ENCODE measurements around the gene MSI2.

GRCh38 chr17:57335195-57335792 lies 79.0 kb downstream of the MSI2 start:
- TF ChIP-seq POLR2AphosphoS5 (IDR thresholded peaks at IDR 0.05; ENCODE audit: low read depth) (no peak), EZH2 (IDR thresholded peaks at IDR 0.05; ENCODE audit: low read depth, unreplicated experiment) (no peak), EZH2phosphoT487 (IDR thresholded peaks at IDR 0.05; ENCODE audit: unreplicated experiment) (no peak)
- TF ChIP-seq, protein P1, sequence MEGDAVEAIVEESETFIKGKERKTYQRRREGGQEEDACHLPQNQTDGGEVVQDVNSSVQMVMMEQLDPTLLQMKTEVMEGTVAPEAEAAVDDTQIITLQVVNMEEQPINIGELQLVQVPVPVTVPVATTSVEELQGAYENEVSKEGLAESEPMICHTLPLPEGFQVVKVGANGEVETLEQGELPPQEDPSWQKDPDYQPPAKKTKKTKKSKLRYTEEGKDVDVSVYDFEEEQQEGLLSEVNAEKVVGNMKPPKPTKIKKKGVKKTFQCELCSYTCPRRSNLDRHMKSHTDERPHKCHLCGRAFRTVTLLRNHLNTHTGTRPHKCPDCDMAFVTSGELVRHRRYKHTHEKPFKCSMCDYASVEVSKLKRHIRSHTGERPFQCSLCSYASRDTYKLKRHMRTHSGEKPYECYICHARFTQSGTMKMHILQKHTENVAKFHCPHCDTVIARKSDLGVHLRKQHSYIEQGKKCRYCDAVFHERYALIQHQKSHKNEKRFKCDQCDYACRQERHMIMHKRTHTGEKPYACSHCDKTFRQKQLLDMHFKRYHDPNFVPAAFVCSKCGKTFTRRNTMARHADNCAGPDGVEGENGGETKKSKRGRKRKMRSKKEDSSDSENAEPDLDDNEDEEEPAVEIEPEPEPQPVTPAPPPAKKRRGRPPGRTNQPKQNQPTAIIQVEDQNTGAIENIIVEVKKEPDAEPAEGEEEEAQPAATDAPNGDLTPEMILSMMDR (conservative IDR thresholded peaks at IDR 0.05; ENCODE audit: low read depth in 2 of 2), result no peak
- TF ChIP-seq, protein P2, sequence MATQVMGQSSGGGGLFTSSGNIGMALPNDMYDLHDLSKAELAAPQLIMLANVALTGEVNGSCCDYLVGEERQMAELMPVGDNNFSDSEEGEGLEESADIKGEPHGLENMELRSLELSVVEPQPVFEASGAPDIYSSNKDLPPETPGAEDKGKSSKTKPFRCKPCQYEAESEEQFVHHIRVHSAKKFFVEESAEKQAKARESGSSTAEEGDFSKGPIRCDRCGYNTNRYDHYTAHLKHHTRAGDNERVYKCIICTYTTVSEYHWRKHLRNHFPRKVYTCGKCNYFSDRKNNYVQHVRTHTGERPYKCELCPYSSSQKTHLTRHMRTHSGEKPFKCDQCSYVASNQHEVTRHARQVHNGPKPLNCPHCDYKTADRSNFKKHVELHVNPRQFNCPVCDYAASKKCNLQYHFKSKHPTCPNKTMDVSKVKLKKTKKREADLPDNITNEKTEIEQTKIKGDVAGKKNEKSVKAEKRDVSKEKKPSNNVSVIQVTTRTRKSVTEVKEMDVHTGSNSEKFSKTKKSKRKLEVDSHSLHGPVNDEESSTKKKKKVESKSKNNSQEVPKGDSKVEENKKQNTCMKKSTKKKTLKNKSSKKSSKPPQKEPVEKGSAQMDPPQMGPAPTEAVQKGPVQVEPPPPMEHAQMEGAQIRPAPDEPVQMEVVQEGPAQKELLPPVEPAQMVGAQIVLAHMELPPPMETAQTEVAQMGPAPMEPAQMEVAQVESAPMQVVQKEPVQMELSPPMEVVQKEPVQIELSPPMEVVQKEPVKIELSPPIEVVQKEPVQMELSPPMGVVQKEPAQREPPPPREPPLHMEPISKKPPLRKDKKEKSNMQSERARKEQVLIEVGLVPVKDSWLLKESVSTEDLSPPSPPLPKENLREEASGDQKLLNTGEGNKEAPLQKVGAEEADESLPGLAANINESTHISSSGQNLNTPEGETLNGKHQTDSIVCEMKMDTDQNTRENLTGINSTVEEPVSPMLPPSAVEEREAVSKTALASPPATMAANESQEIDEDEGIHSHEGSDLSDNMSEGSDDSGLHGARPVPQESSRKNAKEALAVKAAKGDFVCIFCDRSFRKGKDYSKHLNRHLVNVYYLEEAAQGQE (IDR thresholded peaks at IDR 0.05; ENCODE audit: unreplicated experiment), result no peak
- TF ChIP-seq, protein P3, sequence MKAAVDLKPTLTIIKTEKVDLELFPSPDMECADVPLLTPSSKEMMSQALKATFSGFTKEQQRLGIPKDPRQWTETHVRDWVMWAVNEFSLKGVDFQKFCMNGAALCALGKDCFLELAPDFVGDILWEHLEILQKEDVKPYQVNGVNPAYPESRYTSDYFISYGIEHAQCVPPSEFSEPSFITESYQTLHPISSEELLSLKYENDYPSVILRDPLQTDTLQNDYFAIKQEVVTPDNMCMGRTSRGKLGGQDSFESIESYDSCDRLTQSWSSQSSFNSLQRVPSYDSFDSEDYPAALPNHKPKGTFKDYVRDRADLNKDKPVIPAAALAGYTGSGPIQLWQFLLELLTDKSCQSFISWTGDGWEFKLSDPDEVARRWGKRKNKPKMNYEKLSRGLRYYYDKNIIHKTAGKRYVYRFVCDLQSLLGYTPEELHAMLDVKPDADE (IDR thresholded peaks at IDR 0.05), result no peak

All from GM23338 (cell line).